ENCODE results near the gene COL5A2.

The COL5A2 gene

GRCh38 chr2:189217051-189217450 is 37.5 kb upstream of the COL5A2 start:
- ChIA-PET POLR2A (no interaction called here), CTCF (interaction anchor here (0.7 kb wide), 1 partner anchor 122 kb away, joined by 4 read pairs; no protein-coding TSS in a partner anchor)
- DNase-seq (ENCODE audit: extremely low spot score): no peak
- no peak for TF ChIP-seq HDGF (IDR thresholded peaks at IDR 0.05; ENCODE audit: borderline replicate concordance)
- TF ChIP-seq SP1 (IDR thresholded peaks at IDR 0.05): no peak

GRCh38 chr2:189214484-189214883 is 34.9 kb upstream of the COL5A2 start:
- TF ChIP-seq FOXM1 (IDR thresholded peaks at IDR 0.05; ENCODE audit: borderline replicate concordance): no peak
- no peak for TF ChIP-seq LEF1 (IDR thresholded peaks at IDR 0.05; ENCODE audit: borderline replicate concordance)
- no peak for TF ChIP-seq ARNT (IDR thresholded peaks at IDR 0.05)
- no peak for TF ChIP-seq ELF4 (IDR thresholded peaks at IDR 0.05)
- no peak for TF ChIP-seq ZNF384 (IDR thresholded peaks at IDR 0.05)
- no peak for TF ChIP-seq PKNOX1 (IDR thresholded peaks at IDR 0.05)
- no peak for TF ChIP-seq L3MBTL2 (conservative IDR thresholded peaks at IDR 0.05)
- TF ChIP-seq FOXA1 (IDR thresholded peaks at IDR 0.05): no peak
- TF ChIP-seq SUZ12 (IDR thresholded peaks at IDR 0.05): no peak
- no peak for TF ChIP-seq TARDBP (IDR thresholded peaks at IDR 0.05)
- TF ChIP-seq FOXK2 (IDR thresholded peaks at IDR 0.05): no peak
- TF ChIP-seq NFRKB (IDR thresholded peaks at IDR 0.05): no peak
- no peak for TF ChIP-seq SP1 (IDR thresholded peaks at IDR 0.05)
- ChIA-PET POLR2A (no interaction called here), CTCF (no interaction called here)
- no peak for DNase-seq (ENCODE audit: extremely low spot score)

- TF ChIP-seq SP1 (IDR thresholded peaks at IDR 0.05) (no peak), HDGF (IDR thresholded peaks at IDR 0.05; ENCODE audit: borderline replicate concordance) (no peak), ZNF384 (IDR thresholded peaks at IDR 0.05) (no peak)
- ChIA-PET CTCF (no interaction called here), POLR2A (no interaction called here)
- no peak for DNase-seq (ENCODE audit: extremely low spot score)
These were observed 33.7 kb upstream of the COL5A2 start for GRCh38 chr2:189213250-189213649.

- ChIA-PET POLR2A (no interaction called here), CTCF (no interaction called here)
- no peak for TF ChIP-seq FOXA1 (IDR thresholded peaks at IDR 0.05)
- TF ChIP-seq LEF1 (IDR thresholded peaks at IDR 0.05; ENCODE audit: borderline replicate concordance): no peak
- TF ChIP-seq BHLHE40 (IDR thresholded peaks at IDR 0.05; ENCODE audit: borderline replicate concordance): no peak
- TF ChIP-seq SUZ12 (IDR thresholded peaks at IDR 0.05): no peak
- TF ChIP-seq FOXK2 (IDR thresholded peaks at IDR 0.05): no peak
- TF ChIP-seq CTBP1 (IDR thresholded peaks at IDR 0.05; ENCODE audit: borderline replicate concordance): no peak
- TF ChIP-seq ARNT (IDR thresholded peaks at IDR 0.05): no peak
- no peak for TF ChIP-seq FOXM1 (IDR thresholded peaks at IDR 0.05; ENCODE audit: borderline replicate concordance)
- TF ChIP-seq ELF4 (IDR thresholded peaks at IDR 0.05): no peak
- TF ChIP-seq SP1 (IDR thresholded peaks at IDR 0.05): no peak
- no peak for TF ChIP-seq L3MBTL2 (conservative IDR thresholded peaks at IDR 0.05)
- no peak for TF ChIP-seq ZNF384 (IDR thresholded peaks at IDR 0.05)
- TF ChIP-seq HDGF (IDR thresholded peaks at IDR 0.05; ENCODE audit: borderline replicate concordance): no peak
- no peak for TF ChIP-seq PKNOX1 (IDR thresholded peaks at IDR 0.05)
- no peak for TF ChIP-seq NFRKB (IDR thresholded peaks at IDR 0.05)
- TF ChIP-seq TARDBP (IDR thresholded peaks at IDR 0.05): no peak
- no peak for DNase-seq (ENCODE audit: extremely low spot score)
These were observed 30.9 kb upstream of the COL5A2 start for GRCh38 chr2:189210250-189211087.

GRCh38 chr2:189208254-189208653 is 28.7 kb upstream of the COL5A2 start:
- ChIA-PET POLR2A (no interaction called here), CTCF (interaction anchor here (1.3 kb wide), 1 partner anchor 114 kb away, joined by 5 read pairs; no protein-coding TSS in a partner anchor)
- TF ChIP-seq HDGF (IDR thresholded peaks at IDR 0.05; ENCODE audit: borderline replicate concordance): no peak
- TF ChIP-seq ARNT (IDR thresholded peaks at IDR 0.05): no peak
- no peak for TF ChIP-seq FOXK2 (IDR thresholded peaks at IDR 0.05)
- no peak for TF ChIP-seq LEF1 (IDR thresholded peaks at IDR 0.05; ENCODE audit: borderline replicate concordance)
- no peak for TF ChIP-seq TARDBP (IDR thresholded peaks at IDR 0.05)
- TF ChIP-seq FOXM1 (IDR thresholded peaks at IDR 0.05; ENCODE audit: borderline replicate concordance): no peak
- no peak for TF ChIP-seq ZNF384 (IDR thresholded peaks at IDR 0.05)
- TF ChIP-seq L3MBTL2 (conservative IDR thresholded peaks at IDR 0.05): no peak
- TF ChIP-seq SP1 (IDR thresholded peaks at IDR 0.05): no peak
- no peak for TF ChIP-seq SUZ12 (IDR thresholded peaks at IDR 0.05)
- TF ChIP-seq NFRKB (IDR thresholded peaks at IDR 0.05): no peak
- TF ChIP-seq CTBP1 (IDR thresholded peaks at IDR 0.05; ENCODE audit: borderline replicate concordance): no peak
- TF ChIP-seq FOXA1 (IDR thresholded peaks at IDR 0.05): no peak
- no peak for TF ChIP-seq PKNOX1 (IDR thresholded peaks at IDR 0.05)
- no peak for DNase-seq (ENCODE audit: extremely low spot score)

GRCh38 chr2:189204322-189204941 is 24.9 kb upstream of the COL5A2 start:
- CTCF ChIA-PET: no interaction called here
- POLR2A ChIA-PET: no interaction called here
- DNase-seq (ENCODE audit: extremely low spot score): no peak
- no peak for TF ChIP-seq ZNF384 (IDR thresholded peaks at IDR 0.05)
- TF ChIP-seq SP1 (IDR thresholded peaks at IDR 0.05): no peak
- no peak for TF ChIP-seq SUZ12 (IDR thresholded peaks at IDR 0.05)
- TF ChIP-seq FOXM1 (IDR thresholded peaks at IDR 0.05; ENCODE audit: borderline replicate concordance): no peak
- TF ChIP-seq CTBP1 (IDR thresholded peaks at IDR 0.05; ENCODE audit: borderline replicate concordance): no peak
- no peak for TF ChIP-seq TARDBP (IDR thresholded peaks at IDR 0.05)
- TF ChIP-seq NFRKB (IDR thresholded peaks at IDR 0.05): no peak
